Loucy (cell line): Measurements from ENCODE around the gene CACNA1A.

Experiments
- H2AFZ ChIP-seq: fragments of 200-600 bp; sonication (generic); 2 replicates; pipeline ENCODE4 v1.6.0; 2016; ENCODE audit warnings: antibody characterized with exemption, mild to moderate bottlenecking, low read length, moderate library complexity
- H3F3A ChIP-seq: fragments of 200-600 bp; 2 replicates; pipeline ENCODE4 v1.6.0; 2016; ENCODE audit warnings: antibody characterized with exemption, low read depth, mild to moderate bottlenecking
- H3K27me3 ChIP-seq: fragments of 200-600 bp; sonication (generic); 2 replicates; pipeline ENCODE4 v1.6.1; 2014; ENCODE audit warnings: low read length, mild to moderate bottlenecking; ENCODE audit not compliant: insufficient read depth, poor library complexity, severe bottlenecking
- H3K36me3 ChIP-seq: fragments of 200-600 bp; sonication (generic); 2 replicates; pipeline ENCODE4 v1.6.1; 2016; ENCODE audit warnings: low read length; ENCODE audit not compliant: insufficient read depth
- H3K4me1 ChIP-seq: fragments of 200-600 bp; sonication (generic); 2 replicates; pipeline ENCODE4 v1.5.1; 2014; ENCODE audit warnings: low read length, mild to moderate bottlenecking; ENCODE audit not compliant: insufficient read depth, poor library complexity, severe bottlenecking
- H3K4me2 ChIP-seq: fragments of 200-600 bp; sonication (generic); 2 replicates; pipeline ENCODE4 v1.6.0; 2014; ENCODE audit warnings: antibody characterized with exemption, low read length, low read depth, mild to moderate bottlenecking; ENCODE audit not compliant: poor library complexity, severe bottlenecking
- H3K4me3 ChIP-seq: fragments of 200-600 bp; sonication (generic); 2 replicates; pipeline ENCODE4 v1.5.1; 2014; ENCODE audit warnings: low read length, mild to moderate bottlenecking, mixed read lengths; ENCODE audit not compliant: poor library complexity, severe bottlenecking
- H3K79me2 ChIP-seq: fragments of 200-600 bp; sonication (generic); 2 replicates; pipeline ENCODE4 v1.6.1; 2014; ENCODE audit warnings: low read length; ENCODE audit not compliant: insufficient read depth
- H3K9ac ChIP-seq: fragments of 200-600 bp; sonication (generic); 2 replicates; pipeline ENCODE4 v1.6.0; 2014; ENCODE audit warnings: mild to moderate bottlenecking, low read depth, low read length, moderate library complexity; ENCODE audit not compliant: poor library complexity, severe bottlenecking
- H3K9me2 ChIP-seq: fragments of 200-600 bp; sonication (generic); replicated peaks from 2 replicates; pipeline ENCODE4 v1.6.1; 2016; ENCODE audit warnings: low read depth, low read length, mixed read lengths
- H3K9me3 ChIP-seq: fragments of 200-600 bp; sonication (generic); 2 replicates; pipeline ENCODE4 v1.6.1; 2014; ENCODE audit warnings: mild to moderate bottlenecking, antibody characterized with exemption, low read length, low read depth; ENCODE audit not compliant: insufficient read depth
- H4K20me1 ChIP-seq: fragments of 200-600 bp; sonication (generic); 2 replicates; pipeline ENCODE4 v1.6.0; 2014; ENCODE audit warnings: antibody characterized with exemption, low read length, mild to moderate bottlenecking; ENCODE audit not compliant: insufficient read depth, poor library complexity, severe bottlenecking
- EZH2phosphoT487 ChIP-seq: fragments of 200-600 bp; IDR thresholded peaks from 2 replicates; pipeline ENCODE4 v1.6.1; 2018; ENCODE audit warnings: antibody characterized with exemption, mild to moderate bottlenecking, moderate library complexity, borderline replicate concordance
- TF ChIP-seq, protein P1 (sequence below): fragments of 200-600 bp; sonication (generic); conservative IDR thresholded peaks from 2 replicates; pipeline ENCODE4 v1.5.1; 2014; ENCODE audit warnings: mild to moderate bottlenecking, antibody characterized with exemption, low read length

The CACNA1A gene

DNA sequence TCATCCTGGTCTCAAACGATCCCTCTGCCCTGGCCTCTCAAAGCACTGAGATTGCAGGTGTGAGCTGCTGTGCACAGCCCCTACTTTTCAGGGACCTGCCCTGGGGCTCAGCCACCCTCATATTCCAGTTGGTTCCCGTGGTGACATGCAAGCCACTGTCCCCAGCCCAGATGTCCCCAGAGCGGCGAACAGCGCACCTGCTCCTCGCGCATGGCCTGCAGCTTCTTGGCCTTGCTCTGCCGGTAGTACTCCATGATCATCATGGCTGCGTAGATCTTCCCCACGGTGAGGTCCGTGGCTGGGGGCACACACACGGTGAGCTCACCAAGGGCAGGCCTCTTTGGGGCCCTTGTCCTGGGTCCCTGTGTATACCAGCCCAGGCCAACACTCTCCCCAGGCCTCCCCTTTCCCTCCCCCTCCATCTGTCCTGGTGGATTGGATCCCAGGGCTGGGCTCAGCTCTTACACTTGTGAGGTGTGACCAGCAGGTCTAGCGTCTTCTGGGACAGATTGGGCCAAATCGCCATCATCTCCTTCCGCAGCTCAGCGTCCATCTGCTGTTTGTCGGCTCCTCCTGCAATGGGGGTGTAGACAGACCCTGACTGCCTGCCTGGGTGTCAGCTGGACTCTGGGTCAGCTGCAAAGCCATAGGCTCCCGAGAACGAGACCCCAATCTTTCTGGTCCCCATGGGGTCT lies 292.1 kb downstream of the CACNA1A start:
- Histone ChIP-seq H3K79me2 (no peaks in the 10 kb centered on the region), H3K27me3 (no peaks in the 10 kb centered on the region), H3K4me3 (no peak overlapping the region), H4K20me1 (no peaks in the 10 kb centered on the region), H3K36me3 (no peaks in the 10 kb centered on the region), H3K4me2 (no peak overlapping the region), H3K9ac (no peak overlapping the region), H3K4me1 (peaks cover 6% of the 10 kb centered on the region), H3F3A (no peaks in the 10 kb centered on the region), H3K9me3 (no peaks in the 10 kb centered on the region), H2AFZ (no peak overlapping the region), H3K9me2 (no peaks in the 10 kb centered on the region)
- no peak for TF ChIP-seq EZH2phosphoT487
- TF ChIP-seq, protein P1, sequence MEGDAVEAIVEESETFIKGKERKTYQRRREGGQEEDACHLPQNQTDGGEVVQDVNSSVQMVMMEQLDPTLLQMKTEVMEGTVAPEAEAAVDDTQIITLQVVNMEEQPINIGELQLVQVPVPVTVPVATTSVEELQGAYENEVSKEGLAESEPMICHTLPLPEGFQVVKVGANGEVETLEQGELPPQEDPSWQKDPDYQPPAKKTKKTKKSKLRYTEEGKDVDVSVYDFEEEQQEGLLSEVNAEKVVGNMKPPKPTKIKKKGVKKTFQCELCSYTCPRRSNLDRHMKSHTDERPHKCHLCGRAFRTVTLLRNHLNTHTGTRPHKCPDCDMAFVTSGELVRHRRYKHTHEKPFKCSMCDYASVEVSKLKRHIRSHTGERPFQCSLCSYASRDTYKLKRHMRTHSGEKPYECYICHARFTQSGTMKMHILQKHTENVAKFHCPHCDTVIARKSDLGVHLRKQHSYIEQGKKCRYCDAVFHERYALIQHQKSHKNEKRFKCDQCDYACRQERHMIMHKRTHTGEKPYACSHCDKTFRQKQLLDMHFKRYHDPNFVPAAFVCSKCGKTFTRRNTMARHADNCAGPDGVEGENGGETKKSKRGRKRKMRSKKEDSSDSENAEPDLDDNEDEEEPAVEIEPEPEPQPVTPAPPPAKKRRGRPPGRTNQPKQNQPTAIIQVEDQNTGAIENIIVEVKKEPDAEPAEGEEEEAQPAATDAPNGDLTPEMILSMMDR, result no peak

DNA sequence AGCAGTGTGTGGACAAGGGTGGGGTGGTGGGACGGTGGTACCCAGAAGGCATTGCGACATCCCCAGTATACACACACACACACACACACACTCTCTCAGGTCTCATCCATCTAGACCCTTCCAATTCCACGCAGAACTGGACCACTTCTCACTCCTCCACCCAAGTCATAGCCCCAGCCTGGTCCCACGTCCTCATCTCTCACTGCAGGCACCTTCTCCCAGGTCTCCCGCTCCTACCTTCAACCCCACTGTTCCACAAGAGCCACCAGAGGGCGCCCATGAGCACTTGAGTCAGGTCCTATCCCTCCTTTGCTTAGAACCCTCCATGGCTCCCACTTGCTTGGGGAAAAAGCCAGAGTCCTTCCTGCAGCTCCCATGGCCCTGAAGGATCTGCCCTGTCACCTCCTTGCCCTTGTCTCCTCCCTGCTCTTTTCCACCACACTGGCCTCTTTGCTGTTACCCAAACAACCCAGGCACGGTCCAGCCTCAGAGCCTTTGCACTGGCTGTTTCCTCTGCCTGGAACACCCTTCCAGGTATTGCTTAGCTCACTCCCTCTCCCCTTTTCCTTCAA lies 293.4 kb downstream of the CACNA1A start:
- no peaks in the 10 kb centered on the region for H3K9me2 ChIP-seq
- no peak overlapping the region for H3K9ac ChIP-seq
- H3F3A ChIP-seq, result no peaks in the 10 kb centered on the region
- no peaks in the 10 kb centered on the region for H3K79me2 ChIP-seq
- H2AFZ ChIP-seq, result no peak overlapping the region
- no peaks in the 10 kb centered on the region for H3K9me3 ChIP-seq
- H3K27me3 ChIP-seq, result no peaks in the 10 kb centered on the region
- no peak overlapping the region for H3K4me2 ChIP-seq
- H3K36me3 ChIP-seq, result no peaks in the 10 kb centered on the region
- no peak overlapping the region for H3K4me3 ChIP-seq
- no peaks in the 10 kb centered on the region for H4K20me1 ChIP-seq
- peaks cover 6% of the 10 kb centered on the region for H3K4me1 ChIP-seq
- TF ChIP-seq, protein P1, result peak; percentile 77
- TF ChIP-seq EZH2phosphoT487, result no peak

DNA sequence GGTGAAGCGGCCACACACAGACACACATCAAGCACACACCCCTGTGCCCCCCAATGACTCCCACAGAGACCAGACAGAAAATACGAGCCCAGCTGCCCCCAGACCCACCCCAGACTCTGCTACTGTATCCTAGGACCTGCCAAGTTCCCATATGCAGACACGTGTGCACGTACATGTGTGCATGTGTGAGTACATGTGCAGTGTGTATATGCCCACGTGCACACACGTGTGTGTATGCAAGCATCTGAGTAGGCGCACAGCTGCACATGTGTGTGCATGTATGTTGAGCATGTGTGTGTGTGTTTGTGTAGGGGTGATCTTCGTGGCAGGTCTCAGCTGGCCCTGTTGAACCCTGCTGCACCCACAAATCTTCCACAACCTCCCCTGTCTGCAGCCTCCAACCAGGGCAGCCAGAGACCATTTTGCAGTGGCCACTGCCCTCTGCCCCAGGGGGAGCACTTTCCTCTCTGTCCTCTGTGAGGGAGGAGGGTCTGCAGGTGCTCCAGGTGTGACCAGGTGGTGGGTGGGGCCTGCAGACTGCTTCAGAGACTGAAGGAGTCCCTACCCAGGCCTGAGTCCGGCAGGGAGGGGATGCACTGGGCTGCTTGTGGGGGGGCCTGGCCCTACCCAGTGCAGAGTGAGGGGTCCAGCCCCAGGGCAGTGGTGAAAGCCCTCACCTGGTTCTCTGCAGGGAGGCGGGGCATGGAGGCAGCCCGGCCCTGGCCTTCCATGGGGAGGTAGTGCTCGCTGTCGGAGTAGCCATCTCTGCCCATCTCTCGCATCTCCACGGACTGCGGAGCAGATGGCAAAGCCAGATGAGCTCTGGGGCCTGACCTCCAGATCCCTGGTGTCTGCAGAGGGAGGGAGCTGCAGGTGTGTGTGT lies 294.6 kb downstream of the CACNA1A start:
- H3K36me3 ChIP-seq, result no peaks in the 10 kb centered on the region
- H3K9me3 ChIP-seq, result no peaks in the 10 kb centered on the region
- no peak overlapping the region for H3K4me3 ChIP-seq
- no peak overlapping the region for H3K9ac ChIP-seq
- H3K79me2 ChIP-seq, result no peaks in the 10 kb centered on the region
- no peak for TF ChIP-seq EZH2phosphoT487
- TF ChIP-seq, protein P1, result no peak
- H3F3A ChIP-seq, result no peaks in the 10 kb centered on the region
- H3K9me2 ChIP-seq, result no peaks in the 10 kb centered on the region
- H2AFZ ChIP-seq, result no peak overlapping the region
- H4K20me1 ChIP-seq, result no peaks in the 10 kb centered on the region
- H3K4me2 ChIP-seq, result no peak overlapping the region
- peaks cover 6% of the 10 kb centered on the region for H3K4me1 ChIP-seq
- H3K27me3 ChIP-seq, result no peaks in the 10 kb centered on the region
